GM12875 (cell line): Measurements from ENCODE around the gene GRIN1.

Experiments
- H3K4me3 ChIP-seq: one replicate; pipeline ENCODE4 v1.5.1; 2011; ENCODE audit warnings: low read depth, low read length, control low read depth
- CTCF ChIP-seq: IDR thresholded peaks from 2 replicates; pipeline ENCODE4 v1.5.1; 2011; ENCODE audit warnings: low read depth, mild to moderate bottlenecking, control low read depth, inconsistent platforms, low read length, moderate library complexity, borderline replicate concordance; ENCODE audit not compliant: insufficient read depth

Gene GRIN1

GRCh38 chr9:137176302-137177182, 37.6 kb downstream of the GRIN1 start:
- peak; percentile 58 for TF ChIP-seq CTCF
- H3K4me3 ChIP-seq = no peak overlapping the region

GRCh38 chr9:137178201-137178938, 39.4 kb downstream of the GRIN1 start:
- TF ChIP-seq CTCF = no peak
- H3K4me3 ChIP-seq = no peak overlapping the region

GRCh38 chr9:137178939-137179630, 40.1 kb downstream of the GRIN1 start:
- no peak overlapping the region for H3K4me3 ChIP-seq
- no peak for TF ChIP-seq CTCF

- no peak for TF ChIP-seq CTCF
- H3K4me3 ChIP-seq = no peak overlapping the region
These were observed 40.8 kb downstream of the GRIN1 start for GRCh38 chr9:137179761-137180160.

- TF ChIP-seq CTCF = no peak
- H3K4me3 ChIP-seq = no peak overlapping the region
These were observed 41.5 kb downstream of the GRIN1 start for GRCh38 chr9:137180491-137180890.

GRCh38 chr9:137181680-137182079, 42.7 kb downstream of the GRIN1 start:
- H3K4me3 ChIP-seq = no peak overlapping the region
- TF ChIP-seq CTCF = no peak
